Neuron (in vitro differentiated cells): ENCODE data around the gene KIAA1671.
"Not testable (repeated sequence)": the region's sequence is repeated elsewhere in the genome, so short reads cannot be mapped to it uniquely, and the experiment has no call there.

Source experiments
- H2AFZ ChIP-seq: one replicate; pipeline ENCODE4 v1.6.1; 2013; ENCODE audit warnings: low read depth, mild to moderate bottlenecking, inconsistent platforms, low read length, moderate library complexity
- H3K27me3 ChIP-seq: one replicate; pipeline ENCODE4 v1.6.1; 2013; ENCODE audit warnings: low read length; ENCODE audit not compliant: insufficient read depth
- H3K36me3 ChIP-seq: one replicate; pipeline ENCODE4 v1.6.1; 2013; ENCODE audit warnings: low read length; ENCODE audit not compliant: insufficient read depth
- H3K4me1 ChIP-seq: one replicate; pipeline ENCODE4 v1.6.1; 2013; ENCODE audit warnings: low read length; ENCODE audit not compliant: insufficient read depth
- H3K4me3 ChIP-seq: 2 replicates; pipeline ENCODE4 v1.5.1; 2013; ENCODE audit warnings: mild to moderate bottlenecking, low read length, moderate library complexity
- H3K9me3 ChIP-seq: one replicate; pipeline ENCODE4 v1.6.1; 2013; ENCODE audit warnings: low read length

Gene KIAA1671

GRCh38 chr22:24951942-24952836 is at the start of gene KIAA1671:
KIAA1671 (plus strand) TSS chr22:24952716; CDS start chr22:25028000, 75,284 bp downstream.
- Histone ChIP-seq H3K36me3 (no peaks in the 10 kb centered on the region), H3K9me3 (no peaks in the 10 kb centered on the region), H3K4me1 (peaks cover 10% of the 10 kb centered on the region), H3K4me3 (peak within 1 kb of the TSS; percentile 98), H2AFZ (peak within 1 kb of the TSS; percentile 81), H3K27me3 (no peaks in the 10 kb centered on the region)

- H3K27me3 ChIP-seq, result no peaks in the 10 kb centered on the region
- H3K9me3 ChIP-seq, result peaks cover 3% of the 10 kb centered on the region
- H2AFZ ChIP-seq, result no peak overlapping the region
- H3K4me1 ChIP-seq, result no peaks in the 10 kb centered on the region
- no peak overlapping the region for H3K4me3 ChIP-seq
- no peaks in the 10 kb centered on the region for H3K36me3 ChIP-seq
Measured at GRCh38 chr22:24905909-24906308, 46.6 kb upstream of the KIAA1671 start.

- not testable (repeated sequence) for H3K4me1 ChIP-seq, H3K4me3 ChIP-seq, H3K9me3 ChIP-seq, H2AFZ ChIP-seq, H3K27me3 ChIP-seq, H3K36me3 ChIP-seq
Measured at GRCh38 chr22:24907101-24907500, 45.4 kb upstream of the KIAA1671 start.

GRCh38 chr22:24920029-24920428 is 32.5 kb upstream of the KIAA1671 start:
- Histone ChIP-seq H3K36me3 (no peaks in the 10 kb centered on the region), H3K9me3 (no peaks in the 10 kb centered on the region), H3K27me3 (peaks cover 4% of the 10 kb centered on the region), H3K4me1 (no peaks in the 10 kb centered on the region), H3K4me3 (no peak overlapping the region), H2AFZ (no peak overlapping the region)

- no peaks in the 10 kb centered on the region for H3K36me3 ChIP-seq
- H3K4me3 ChIP-seq, result no peak overlapping the region
- peaks cover 7% of the 10 kb centered on the region for H3K27me3 ChIP-seq
- H3K9me3 ChIP-seq, result no peaks in the 10 kb centered on the region
- no peak overlapping the region for H2AFZ ChIP-seq
- no peaks in the 10 kb centered on the region for H3K4me1 ChIP-seq
Measured at GRCh38 chr22:24925586-24926427, 26.7 kb upstream of the KIAA1671 start.

- H2AFZ ChIP-seq, result no peak overlapping the region
- no peaks in the 10 kb centered on the region for H3K9me3 ChIP-seq
- no peak overlapping the region for H3K4me3 ChIP-seq
- H3K36me3 ChIP-seq, result no peaks in the 10 kb centered on the region
- no peaks in the 10 kb centered on the region for H3K4me1 ChIP-seq
- peaks cover 7% of the 10 kb centered on the region for H3K27me3 ChIP-seq
Measured at GRCh38 chr22:24926428-24926725, 26.1 kb upstream of the KIAA1671 start.

- Histone ChIP-seq H3K4me3 (no peak overlapping the region), H3K36me3 (no peaks in the 10 kb centered on the region)
Measured at GRCh38 chr22:24926849-24927579, 25.5 kb upstream of the KIAA1671 start.

GRCh38 chr22:24928322-24928721 is 24.2 kb upstream of the KIAA1671 start:
- no peaks in the 10 kb centered on the region for H3K9me3 ChIP-seq
- H2AFZ ChIP-seq, result no peak overlapping the region
- H3K36me3 ChIP-seq, result no peaks in the 10 kb centered on the region
- peaks cover 7% of the 10 kb centered on the region for H3K27me3 ChIP-seq
- no peak overlapping the region for H3K4me3 ChIP-seq
- H3K4me1 ChIP-seq, result no peaks in the 10 kb centered on the region

More at GRCh38 chr22:24926849-24927579, 25.5 kb upstream of the KIAA1671 start:
- Histone ChIP-seq H3K27me3 (peaks cover 7% of the 10 kb centered on the region), H2AFZ (no peak overlapping the region), H3K4me1 (no peaks in the 10 kb centered on the region), H3K9me3 (no peaks in the 10 kb centered on the region)

- Histone ChIP-seq H3K4me3 (no peak overlapping the region), H2AFZ (no peak overlapping the region), H3K27me3 (peaks cover 3% of the 10 kb centered on the region), H3K4me1 (peaks cover 3% of the 10 kb centered on the region), H3K9me3 (no peaks in the 10 kb centered on the region), H3K36me3 (no peaks in the 10 kb centered on the region)
Measured at GRCh38 chr22:24930678-24931077, 21.8 kb upstream of the KIAA1671 start.

GRCh38 chr22:24935771-24936483 is 16.6 kb upstream of the KIAA1671 start:
- H3K27me3 ChIP-seq, result no peaks in the 10 kb centered on the region
- H3K36me3 ChIP-seq, result no peaks in the 10 kb centered on the region
- no peak overlapping the region for H2AFZ ChIP-seq
- H3K4me1 ChIP-seq, result peaks cover 3% of the 10 kb centered on the region
- no peak overlapping the region for H3K4me3 ChIP-seq
- H3K9me3 ChIP-seq, result no peaks in the 10 kb centered on the region

- Histone ChIP-seq H3K9me3 (no peaks in the 10 kb centered on the region), H3K4me3 (no peak overlapping the region), H3K4me1 (peaks cover 3% of the 10 kb centered on the region), H3K36me3 (no peaks in the 10 kb centered on the region), H2AFZ (no peak overlapping the region), H3K27me3 (no peaks in the 10 kb centered on the region)
Measured at GRCh38 chr22:24937114-24937513, 15.4 kb upstream of the KIAA1671 start.

- Histone ChIP-seq H3K27me3 (no peaks in the 10 kb centered on the region), H3K4me3 (no peak overlapping the region), H3K36me3 (no peaks in the 10 kb centered on the region), H3K4me1 (peaks cover 3% of the 10 kb centered on the region), H2AFZ (no peak overlapping the region), H3K9me3 (no peaks in the 10 kb centered on the region)
Measured at GRCh38 chr22:24938741-24939341, 13.7 kb upstream of the KIAA1671 start.
